ENCODE results near the gene DOCK8.
A peak's percentile ranks its signal among the peaks of the same experiment; 100 is the strongest.
"Not testable (repeated sequence)": the region's sequence is repeated elsewhere in the genome, so short reads cannot be mapped to it uniquely, and the experiment has no call there.

Gene DOCK8

DNA sequence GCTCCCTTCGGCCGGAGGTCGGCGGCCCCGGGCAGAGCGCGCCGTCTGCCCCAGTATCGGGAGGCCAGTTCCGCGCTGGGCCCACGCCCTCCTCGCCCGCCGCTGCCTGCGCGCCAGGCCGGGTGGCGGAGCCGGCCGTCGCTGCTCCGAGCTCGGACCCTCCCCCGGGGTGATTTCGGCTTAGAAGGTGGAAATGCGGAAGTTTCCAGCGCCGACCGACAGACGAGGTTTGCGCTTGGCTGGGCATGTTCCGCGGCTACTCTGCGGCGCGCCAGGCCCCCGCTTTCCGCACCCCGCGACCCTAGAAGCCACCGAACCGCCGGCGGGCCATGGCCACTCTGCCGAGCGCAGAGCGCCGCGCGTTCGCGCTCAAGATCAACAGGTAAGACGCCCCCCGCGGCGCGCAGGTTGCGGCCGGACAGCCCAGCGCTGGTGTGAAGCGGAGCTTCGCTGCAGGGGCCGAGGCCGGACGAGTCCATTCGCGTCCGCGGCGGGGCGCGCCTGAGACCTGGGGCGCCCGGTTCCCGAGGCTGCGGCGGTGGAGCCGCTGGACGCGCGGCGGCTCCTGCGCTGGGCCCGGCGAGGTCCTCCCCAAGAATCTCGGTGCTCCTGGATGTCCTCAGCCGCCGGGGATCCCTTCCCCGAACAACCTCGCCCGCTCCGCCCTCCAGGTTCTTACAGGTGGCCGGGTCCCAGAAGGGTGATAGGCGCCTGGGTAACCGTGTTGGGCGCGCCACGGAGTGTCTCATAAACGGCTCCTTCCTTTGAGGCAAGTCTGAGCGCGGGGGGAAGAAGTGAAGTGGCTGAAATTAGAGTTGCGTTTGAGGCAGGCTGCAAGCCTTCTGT lies at the start of gene DOCK8:
Gene DOCK8, plus strand, starts transcription at position 218 of the 846 bp plus-strand sequence. Its CDS starts 112 bp downstream, at position 330.
- DNase-seq: peak; percentile 74

DNA sequence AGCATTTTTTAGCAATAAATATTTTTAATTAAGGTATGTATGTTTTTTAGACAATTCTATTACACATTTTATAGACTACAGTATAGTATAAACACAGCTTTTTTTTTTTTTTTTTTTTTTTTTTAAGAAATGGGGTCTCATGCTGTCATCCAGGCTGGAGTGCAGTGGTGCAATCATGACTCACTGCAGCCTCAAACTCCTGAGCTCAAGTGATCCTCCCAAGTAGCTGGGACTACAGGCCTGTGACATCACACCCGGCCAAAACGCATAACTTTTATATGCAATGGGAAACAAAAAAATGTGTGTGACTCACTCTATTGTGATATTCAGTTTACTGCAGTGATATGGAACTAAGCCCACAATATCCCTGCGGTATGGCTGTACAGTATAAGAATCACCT lies 44.9 kb upstream of the DOCK8 start:
- DNase-seq: not testable (repeated sequence)

DNA sequence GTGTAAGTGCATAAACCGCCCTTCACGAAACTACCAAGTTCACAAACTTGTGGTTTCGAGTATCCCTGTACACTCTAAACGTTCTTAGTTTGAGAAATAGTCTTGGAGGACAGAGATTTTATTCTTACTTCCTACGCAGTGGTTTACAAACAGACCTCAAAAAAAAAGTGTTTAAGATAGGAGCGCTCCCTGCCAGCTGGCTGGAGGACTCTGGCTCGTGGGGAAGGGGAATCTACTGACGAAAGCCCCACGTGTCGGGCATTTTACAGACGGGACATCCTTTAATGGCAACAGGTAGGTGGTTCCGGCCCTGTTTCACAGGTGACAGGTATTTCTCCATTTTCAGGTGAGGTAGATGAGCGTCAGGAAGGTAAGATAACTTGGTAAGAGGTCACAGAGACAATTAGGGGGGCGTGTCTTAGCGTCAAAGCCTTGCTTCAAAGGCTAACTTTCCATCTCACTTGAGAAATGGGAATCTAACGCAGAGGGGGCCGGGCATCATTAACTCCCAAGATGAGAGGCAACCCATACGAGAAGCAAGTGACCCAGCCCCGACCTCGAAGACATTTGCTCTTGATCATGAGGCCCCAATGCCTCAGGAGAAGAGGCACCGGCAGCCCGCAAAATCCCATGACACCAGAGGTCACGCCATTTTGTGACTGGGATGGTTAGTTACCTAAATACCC lies 36.4 kb upstream of the DOCK8 start:
- DNase-seq: peak; percentile 6

DNA sequence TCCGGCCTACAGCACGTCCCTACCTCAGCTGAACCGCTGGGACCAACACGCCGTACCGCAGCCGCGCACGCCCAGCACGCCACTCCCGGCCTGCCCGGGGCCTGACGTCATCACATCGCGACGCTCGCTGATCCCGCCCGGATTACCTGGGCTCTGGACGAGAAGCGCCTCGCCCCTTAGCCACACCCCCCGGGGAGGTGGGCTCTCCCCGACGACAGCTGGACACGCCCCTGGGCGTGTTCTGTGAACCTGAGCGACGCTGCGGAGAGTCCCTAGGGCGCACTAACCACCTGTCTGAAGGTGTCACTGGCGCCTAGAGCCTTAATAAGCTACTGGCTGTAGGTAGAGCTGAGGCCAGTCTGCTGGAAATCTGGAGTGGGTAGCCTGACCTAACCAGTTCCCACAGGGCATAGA lies 35.7 kb upstream of the DOCK8 start, which contains the start of gene ZNG1A:
Gene ZNG1A, minus strand, starts transcription at position 87 of the 414 bp plus-strand sequence. CDS start 87 bp downstream, outside the sequence.
- peak; percentile 87 for DNase-seq

DNA sequence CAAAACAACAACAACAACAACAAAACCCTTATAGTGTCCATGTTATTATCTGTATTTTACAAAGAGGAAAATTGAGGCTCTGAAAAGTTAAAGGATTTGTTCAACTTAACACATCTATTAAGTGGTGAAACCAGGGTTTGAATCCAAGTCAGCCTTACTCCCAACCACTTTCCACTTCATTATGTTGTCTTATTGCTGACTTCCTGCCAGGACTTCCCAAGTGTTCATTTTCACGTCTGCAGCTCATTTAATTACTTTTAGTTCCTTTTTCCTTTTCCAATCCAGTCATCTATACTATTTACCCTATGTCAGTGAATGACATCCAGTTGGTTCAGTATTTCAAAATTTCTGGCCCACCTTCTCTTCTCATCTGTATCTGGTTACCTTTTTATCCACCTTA lies 15.1 kb upstream of the DOCK8 start:
- not testable (repeated sequence) for DNase-seq

DNA sequence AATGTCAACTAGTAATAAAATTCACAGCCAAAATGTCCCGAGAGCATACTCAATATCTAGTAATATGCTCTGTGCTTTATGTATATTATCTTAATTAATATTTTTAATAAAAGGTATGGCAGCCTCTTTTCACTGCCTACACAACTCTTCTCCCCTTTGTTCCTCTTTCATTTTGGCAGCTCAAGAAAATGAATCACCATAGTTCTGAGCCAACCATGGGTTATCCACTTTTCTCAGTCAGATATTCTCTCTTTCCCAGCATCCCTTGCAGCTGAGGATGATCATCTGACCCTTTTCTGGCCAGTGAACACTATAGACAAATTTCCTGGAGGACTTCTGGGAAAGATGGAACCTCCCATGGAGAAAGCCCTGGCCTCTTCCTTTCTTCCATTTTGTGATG lies 8.2 kb upstream of the DOCK8 start:
- no peak for DNase-seq

DNA sequence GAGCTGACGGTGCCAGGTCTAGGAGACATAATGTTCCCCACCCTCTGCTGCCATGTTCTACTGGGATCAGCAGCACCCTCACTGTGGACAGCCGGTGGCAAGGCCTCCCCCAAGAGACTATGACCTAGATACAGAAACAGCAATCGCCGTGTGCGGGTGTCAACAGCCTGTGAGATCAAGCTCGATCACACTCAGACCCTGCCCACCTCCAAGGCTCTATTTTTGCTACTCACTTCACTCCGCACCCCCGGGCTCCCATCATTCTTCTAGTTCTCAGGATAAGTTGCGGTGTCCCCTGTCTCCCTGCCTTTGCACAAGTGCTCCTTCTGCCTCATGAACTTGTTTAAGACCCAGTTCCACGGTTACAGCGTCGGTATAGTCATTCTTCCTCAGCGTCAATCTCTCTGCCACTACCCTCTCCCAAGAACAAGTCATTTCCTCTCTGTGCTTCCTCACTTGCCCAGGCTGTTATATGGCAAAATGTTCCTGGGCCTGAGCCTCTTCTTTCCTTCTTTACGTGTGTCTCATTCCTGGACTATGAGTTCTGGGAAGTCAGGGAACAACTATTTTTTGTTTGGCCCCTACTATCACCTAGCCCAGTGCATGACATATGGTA lies 5.4 kb upstream of the DOCK8 start:
- no peak for DNase-seq

DNA sequence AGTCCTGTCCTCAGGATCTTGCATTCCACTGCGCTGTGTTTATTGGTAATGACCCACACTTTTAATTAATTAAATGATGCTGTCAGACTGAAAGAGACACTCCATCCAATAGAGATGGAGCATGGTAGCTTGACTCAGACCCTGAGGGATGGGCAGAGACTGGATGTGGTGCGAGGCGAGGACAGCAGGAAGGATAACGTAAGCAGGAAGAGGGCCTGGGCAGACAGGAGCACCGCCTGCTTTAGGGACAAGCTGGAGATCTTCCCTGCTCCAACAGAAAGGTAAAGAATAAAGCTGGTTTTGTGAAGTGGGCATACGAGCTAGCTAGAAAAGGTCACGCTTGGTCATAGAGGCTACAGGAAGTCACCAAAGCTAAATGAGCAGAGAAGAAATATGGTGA lies 3.6 kb upstream of the DOCK8 start:
- DNase-seq: no peak

DNA sequence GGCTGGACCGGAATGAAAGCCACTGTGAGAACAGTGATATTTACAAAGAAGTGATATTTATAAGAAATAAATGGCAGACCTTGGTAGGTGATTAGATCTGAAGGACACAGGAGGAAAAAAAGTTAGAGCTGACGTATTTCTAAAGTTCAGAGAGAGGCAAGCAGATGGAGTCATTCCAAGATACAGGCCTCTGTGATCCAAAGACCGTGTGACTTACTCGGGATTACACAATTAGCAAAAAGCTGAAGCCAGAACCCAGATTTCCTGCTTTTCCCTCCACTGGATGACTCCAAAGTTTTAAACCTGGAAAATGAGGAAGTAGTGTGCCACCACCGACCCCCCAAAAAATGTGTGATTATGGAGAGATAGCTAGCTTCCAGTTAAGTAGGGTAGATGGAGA lies 3.1 kb upstream of the DOCK8 start:
- DNase-seq: no peak

DNA sequence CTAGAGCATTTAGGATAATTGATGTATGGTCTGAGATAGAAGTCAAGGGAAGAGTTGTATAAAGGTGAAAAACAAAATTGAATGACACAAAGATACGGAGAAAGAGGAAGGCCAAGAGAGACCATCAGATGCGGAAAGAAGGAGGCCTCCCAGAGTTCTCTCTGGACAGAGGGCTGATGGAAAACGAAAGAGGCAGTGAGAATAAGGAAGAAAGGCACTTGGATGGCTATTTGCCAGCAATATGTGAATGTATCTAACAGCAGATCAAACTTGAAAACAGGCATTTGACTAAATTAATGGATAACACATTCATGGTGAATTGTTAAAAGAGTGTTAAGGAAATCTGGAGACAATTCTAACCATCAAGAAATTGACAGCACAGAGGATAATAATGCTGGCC lies 2.4 kb upstream of the DOCK8 start:
- DNase-seq: no peak

DNA sequence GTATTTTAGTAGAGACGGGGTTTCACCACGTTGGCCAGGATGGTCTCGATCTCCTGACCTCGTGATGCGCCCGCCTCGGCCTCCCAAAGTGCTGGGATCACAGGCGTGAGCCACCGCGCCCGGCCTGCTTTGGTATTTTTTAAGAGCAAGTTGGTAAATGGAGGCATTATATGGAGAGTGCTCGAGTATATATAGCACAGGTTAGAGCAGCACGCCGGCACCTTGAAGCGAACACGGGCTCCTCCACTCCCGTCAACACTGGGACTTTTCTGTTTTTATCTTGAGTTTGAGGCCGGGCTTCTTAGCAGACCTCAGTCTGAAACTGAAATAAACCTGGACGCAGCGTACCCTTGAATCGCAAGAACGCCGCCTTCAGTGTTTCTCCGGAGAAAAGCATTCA lies 764 bp upstream of the DOCK8 start:
- not testable (repeated sequence) for DNase-seq

DNA sequence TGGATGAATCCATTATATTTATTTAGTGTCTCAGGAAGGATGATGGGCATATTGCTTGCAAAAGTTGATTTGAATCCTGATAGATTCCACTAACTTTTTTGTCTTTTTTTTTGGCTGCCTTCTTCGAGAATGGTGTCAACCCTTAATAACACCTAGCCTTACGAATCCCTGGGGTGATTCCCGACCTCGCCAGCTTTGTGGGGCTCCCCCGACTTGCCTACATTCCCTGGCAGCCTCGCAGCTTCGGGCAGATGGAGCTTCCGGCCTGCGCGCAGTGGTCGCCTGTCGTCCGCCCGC lies 366 bp upstream of the DOCK8 start:
- no peak for DNase-seq

DNA sequence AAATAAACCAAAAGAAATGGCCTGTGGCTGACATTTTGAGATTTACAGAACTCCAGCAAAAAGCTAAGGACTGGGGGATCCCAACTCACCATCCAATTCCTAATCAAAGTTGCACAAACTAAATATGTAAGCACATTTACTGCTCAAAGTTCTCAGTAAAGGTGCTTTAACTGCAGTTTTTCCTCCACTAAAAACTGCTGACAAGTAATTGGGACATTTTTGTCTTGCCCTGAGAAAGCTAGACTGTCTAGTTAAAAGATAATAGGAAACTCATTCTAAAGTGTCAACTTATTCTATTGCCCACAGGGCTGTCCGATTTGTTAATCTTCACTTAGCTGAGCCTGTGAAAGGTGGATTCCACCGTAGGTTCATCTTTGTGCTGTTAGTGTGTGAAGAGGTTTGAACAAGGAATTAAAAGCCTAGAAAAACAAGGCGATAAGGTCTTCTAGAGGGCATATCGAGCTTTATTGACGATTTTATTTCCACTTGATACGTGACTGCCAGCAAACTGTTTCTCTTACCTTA lies 1.0 kb downstream of the DOCK8 start:
- DNase-seq: no peak

DNA sequence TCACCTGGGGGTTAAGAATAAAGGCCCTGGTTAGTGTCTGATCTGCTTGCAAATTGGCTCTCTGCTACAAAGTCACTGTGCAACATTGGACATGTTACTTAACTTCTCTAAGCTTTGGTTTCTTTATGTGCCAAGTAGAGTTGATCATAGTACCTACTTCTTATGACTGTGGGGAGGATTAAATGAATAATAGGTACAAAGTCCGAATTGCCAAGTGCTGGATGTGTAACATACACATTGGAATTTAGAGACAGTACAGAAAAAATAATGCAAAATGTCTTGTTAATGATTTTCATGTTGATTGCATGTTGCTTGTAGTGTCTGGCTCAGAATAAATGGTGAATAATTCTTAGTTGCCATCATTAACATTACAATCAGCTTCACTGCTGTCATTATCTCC lies 2.2 kb downstream of the DOCK8 start:
- no peak for DNase-seq

DNA sequence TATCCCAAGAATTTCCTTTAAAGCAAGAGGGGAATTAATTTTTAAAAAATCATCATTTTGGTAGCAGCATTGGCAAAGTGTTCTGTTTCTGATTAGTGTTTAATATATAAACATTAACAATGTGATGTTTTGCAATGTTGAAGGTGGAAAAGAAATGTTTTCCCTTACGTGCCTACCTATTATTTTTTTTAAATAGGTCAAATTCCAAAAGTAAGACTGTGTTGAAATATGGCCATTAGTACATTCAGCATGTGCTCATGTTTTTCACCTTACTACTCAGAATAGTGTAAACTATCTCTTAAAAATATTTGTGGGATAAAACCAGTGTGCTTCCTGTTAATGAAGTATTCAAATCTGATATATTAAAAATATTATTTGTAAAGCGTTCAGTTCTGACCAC lies 3.3 kb downstream of the DOCK8 start:
- no peak for DNase-seq

DNA sequence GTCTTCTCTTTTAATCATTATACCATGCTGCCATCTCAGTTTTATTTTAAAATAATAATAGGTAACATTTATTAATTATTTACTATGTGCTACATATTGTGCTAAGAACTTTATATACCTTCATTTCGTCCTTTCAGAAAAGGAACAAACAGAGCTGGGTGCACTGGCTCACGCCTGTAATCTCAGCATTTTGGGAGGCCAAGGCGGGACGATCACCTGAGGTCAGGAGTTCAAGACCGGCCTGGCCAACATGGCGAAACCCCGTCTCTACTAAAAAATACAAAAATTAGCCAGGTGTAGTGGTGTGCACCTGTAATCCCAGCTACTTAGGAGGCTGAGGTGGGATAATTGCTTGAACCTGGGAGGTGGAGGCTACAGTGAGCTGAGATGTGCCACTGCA lies 4.4 kb downstream of the DOCK8 start:
- not testable (repeated sequence) for DNase-seq

DNA sequence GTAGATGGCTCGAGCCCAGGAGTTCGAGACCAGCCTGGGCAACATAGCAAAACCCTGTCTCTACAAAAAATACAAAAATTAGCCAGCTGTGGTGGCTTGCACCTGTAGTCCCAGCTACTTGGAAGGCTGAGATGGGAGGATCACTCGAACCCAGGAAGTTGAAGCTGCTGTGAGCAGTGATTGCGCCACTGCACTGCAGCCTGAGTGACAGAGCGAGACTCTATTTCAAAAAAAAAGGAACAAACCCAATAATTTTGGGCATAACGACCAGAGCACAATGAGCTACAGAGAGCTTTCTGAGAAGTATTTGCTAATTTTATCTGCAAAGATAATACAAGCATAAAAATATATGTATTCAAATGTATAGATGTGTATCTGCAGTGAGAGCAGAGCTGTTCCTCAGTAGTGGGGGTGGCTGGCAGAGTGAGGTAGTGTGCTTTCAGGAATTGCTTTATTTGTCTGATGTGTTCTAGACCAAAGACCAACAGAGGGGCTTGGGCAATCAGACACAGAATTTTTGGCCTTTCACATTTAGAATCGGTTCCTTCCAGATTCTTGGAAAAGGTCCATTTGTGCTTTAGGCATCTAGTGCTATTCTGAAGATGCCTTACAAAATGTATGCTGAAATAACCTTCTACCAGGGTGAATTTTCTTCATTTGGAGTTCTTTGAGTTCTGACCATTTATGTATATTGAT lies 5.2 kb downstream of the DOCK8 start:
- no peak for DNase-seq

DNA sequence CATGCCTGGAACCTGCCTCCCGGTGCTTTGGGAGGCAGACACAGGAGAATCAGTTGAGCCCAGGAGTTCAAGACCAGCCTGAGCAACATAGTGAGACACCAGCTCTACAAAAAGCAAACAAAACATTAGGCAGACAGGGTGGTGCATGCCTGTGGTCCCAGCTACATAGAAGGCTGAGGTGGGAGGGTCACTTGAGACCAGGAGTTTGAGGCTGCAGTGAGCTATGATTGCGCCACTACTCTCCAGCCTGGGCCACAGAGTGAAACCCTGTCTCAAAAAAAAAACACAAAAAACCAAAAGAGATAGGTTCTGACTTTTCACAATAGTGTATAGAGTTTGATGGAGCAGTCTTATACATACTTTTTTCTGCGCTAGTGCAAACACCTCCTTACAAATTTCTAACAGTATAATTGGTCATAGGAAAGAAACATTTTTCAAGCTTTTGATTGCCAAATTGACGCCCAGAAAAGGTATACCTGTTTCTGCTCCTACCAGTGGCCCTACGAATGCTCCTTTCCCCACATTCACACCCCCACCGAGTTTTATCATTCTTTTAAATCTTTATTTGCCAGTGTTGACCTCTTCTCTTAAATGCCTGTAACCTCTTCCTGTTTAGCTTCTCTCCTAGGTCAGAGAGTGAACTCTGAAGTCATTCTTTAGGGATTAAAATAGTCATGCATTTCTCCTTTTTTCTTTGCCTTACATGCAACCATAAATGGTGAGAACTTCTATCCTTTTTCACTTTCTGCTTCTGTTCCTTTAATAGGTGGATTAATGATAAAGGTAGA lies 7.5 kb downstream of the DOCK8 start:
- DNase-seq: peak; percentile 42

DNA sequence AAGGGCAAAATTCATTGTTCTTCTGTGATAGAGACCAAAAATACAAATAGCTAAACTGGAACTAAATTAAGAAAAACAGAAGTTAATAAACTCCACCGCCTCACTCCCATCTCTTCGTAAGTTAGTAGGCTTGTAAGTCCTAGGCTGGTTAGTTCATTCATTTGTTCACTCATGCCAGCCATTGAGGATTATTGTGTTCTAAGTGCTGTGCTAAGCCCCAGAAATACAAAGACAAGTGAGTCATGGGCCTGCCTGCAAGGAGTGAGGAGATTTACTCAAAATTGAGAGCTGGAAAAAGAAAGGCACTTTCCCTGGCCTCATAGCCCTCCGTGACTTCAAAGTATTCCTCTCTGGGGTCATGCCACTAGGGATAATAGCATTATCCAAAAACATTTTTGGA lies 8.5 kb downstream of the DOCK8 start:
- DNase-seq: no peak

DNA sequence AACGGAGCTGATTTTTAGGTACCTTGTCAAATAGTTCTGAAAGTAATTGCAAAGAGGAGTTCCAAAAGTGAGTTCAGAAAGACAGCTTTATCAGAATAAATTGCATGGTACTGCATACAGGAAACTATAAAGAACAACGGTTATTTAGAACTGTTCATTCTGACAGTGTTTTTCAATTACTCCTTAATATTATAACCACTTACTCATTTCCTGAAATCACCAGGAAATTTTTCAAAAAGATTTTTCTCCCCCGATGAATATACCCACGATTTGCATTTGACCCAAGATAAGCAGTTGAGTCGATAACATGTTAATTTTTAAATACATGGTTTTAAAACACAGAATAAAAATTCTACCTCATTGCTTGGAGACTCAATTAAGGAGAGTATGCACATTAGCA lies 9.4 kb downstream of the DOCK8 start:
- no peak for DNase-seq

DNA sequence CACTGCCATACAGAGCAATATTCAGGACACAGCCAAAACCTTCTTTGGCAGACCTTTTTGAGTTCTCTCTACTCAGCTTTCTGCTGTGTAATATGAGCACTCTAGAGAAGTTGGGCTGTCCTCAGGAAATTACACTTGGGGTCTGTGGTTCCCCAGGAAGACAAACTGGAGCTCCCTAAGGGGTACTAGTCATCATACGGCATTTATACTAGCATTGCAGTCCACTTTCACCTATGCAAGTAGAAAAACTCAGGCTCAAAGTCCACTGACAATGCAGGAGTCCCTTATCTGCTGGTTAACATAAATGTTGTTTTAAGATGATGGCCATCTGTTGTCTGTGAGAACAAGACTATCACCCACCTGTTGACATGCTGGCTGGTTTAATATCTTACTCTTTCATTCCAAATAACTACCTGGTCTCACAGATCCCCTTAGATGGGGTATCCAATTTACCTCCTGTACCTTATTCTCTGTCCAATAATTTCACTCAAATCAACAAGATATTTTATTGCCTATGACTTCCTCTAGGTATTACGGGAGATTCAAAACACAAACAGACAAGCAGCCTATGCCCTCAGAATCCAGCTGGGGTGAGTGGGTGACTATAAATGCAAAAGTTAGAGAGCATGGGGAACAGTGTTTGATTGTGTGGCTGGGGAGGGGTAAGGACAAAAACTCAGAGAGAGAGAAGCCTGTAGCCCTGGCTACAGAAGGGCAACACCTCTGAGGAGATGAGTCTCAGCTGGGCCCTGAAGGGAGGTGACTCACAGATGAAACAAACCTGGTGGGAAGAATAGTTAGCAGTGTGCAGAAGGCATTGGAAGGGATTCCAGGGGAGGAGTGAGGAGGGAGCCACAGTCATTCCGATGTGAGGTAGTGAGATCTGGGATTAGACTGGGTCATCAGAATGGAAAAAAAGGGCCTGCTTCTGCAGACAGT lies 10.2 kb downstream of the DOCK8 start:
- DNase-seq: peak; percentile 17

All from activated CD4-positive, alpha-beta T cell treated with anti-CD3 and anti-CD28 coated beads, Interleukin-10, Interleukin-2, amounts not matched to agents 100 ng/mL and 50 ng/mL, durations not matched to agents 16 hours and 8 hours (primary cell).